Adrenal gland (tissue), 5 donors: ENCODE results near the gene METTL26.

Experiments used
- CTCF ChIP-seq, 6 experiments: fragments of 450-650 bp in 4 of 6; fragments of 200-600 bp in 2 of 6; sonication (generic) in 1 of 6; IDR thresholded peaks; 1 replicate in 5 of 6; 2 replicates in 1 of 6; pipeline versions ENCODE4 v1.5.1 to v1.8.0; 2016 to 2021; ENCODE audit warnings: antibody characterized with exemption in 6 of 6, mild to moderate bottlenecking in 2 of 6, moderate library complexity in 1 of 6
- POLR2A ChIP-seq, 2 donors: fragments of 450-650 bp; IDR thresholded peaks; one replicate each; pipeline ENCODE4 v1.6.1; 2017; ENCODE audit warnings: antibody characterized with exemption in 2 of 2, mild to moderate bottlenecking in 2 of 2, moderate library complexity in 1 of 2
- donor health status: DM: no; HTN: no; CAD: no.

GRCh38 chr16:659618-660017, 23.5 kb upstream of the METTL26 start:
- no peak for TF ChIP-seq CTCF (IDR thresholded peaks at IDR 0.05)
- no peak for TF ChIP-seq POLR2A (IDR thresholded peaks at IDR 0.05)
